Iris pigment epithelial cell (primary cell): ENCODE measurements around the gene PGP.

Experiments used
- DNase-seq: peaks from one replicate; pipeline ENCODE4 v3.0.0-alpha.2; 2011; ENCODE audit warnings: low read depth

Gene PGP

GRCh38 chr16:2163211-2163881 lies 51.3 kb downstream of the PGP start:
- DNase-seq = no peak

- DNase-seq = no peak
These were observed 51.9 kb downstream of the PGP start for GRCh38 chr16:2162676-2163118.

- no peak for DNase-seq
These were observed 52.7 kb downstream of the PGP start for GRCh38 chr16:2161911-2162310.
